Colonic mucosa (tissue), 4 donors: ENCODE measurements around the gene GABRP. TPM values are rescaled to one million over a fixed set of nuclear protein-coding genes. Genes with fewer than 3 reads are reported as not detected.

Experiments used
- DNase-seq: peaks from one replicate; pipeline ENCODE4 v3.0.0-alpha.2; 2020
- H3K27ac ChIP-seq: fragments of 200-600 bp; one replicate; pipeline ENCODE4 v1.8.0; 2021
- H3K27me3 ChIP-seq: fragments of 200-600 bp; one replicate; pipeline ENCODE4 v1.8.0; 2021
- H3K36me3 ChIP-seq: fragments of 200-600 bp; one replicate; pipeline ENCODE4 v1.8.0; 2021
- H3K4me1 ChIP-seq: fragments of 200-600 bp; one replicate; pipeline ENCODE4 v1.8.0; 2021; ENCODE audit warnings: mild to moderate bottlenecking
- H3K4me3 ChIP-seq: fragments of 200-600 bp; one replicate; pipeline ENCODE4 v1.8.0; 2021
- H3K9ac ChIP-seq, 2 donors: one replicate each; pipeline ENCODE4 v1.7.0; 2013; ENCODE audit warnings: control low read depth in 2 of 2, low read depth in 2 of 2, low read length in 2 of 2
- H3K9me3 ChIP-seq: fragments of 200-600 bp; one replicate; pipeline ENCODE4 v1.8.0; 2021
- CTCF ChIP-seq: fragments of 200-600 bp; IDR thresholded peaks from one replicate; pipeline ENCODE4 v1.8.0; 2022; ENCODE audit warnings: antibody characterized with exemption, mild to moderate bottlenecking
- intact Hi-C: fragments of 100-400 bp; cut with DNase I; formaldehyde crosslinking; loops from one replicate; pipeline ENCODE4 v1.14.1; 2022
- total RNA-seq, 2 donors: library from RNA; stranded (reverse); fragmentation: NEBNext Ultra II Directional in 1 of 2; extraction: Animal tissue kit (Norgen Biotek cat#: 25700) in 1 of 2; gene quantifications; one replicate each; pipeline ENCODE4 v1.2.1, GENCODE V29; 2021
- donor health status: healthy.
- donor health status: DM: no; HTN: no; CAD: no.
- donor health status: DM: no; HTN: no; CAD: no.

Gene GABRP
- total RNA-seq, 2 donors from 2014 or later, result not detected

- Histone ChIP-seq H3K36me3 (no peaks in the 10 kb centered on the region), H3K9me3 (no peaks in the 10 kb centered on the region), H3K9ac (no peak overlapping the region), H3K4me3 (no peak overlapping the region), H3K4me1 (no peaks in the 10 kb centered on the region), H3K27ac (no peak overlapping the region), H3K27me3 (no peaks in the 10 kb centered on the region)
- DNase-seq, result no peak
- no peak for TF ChIP-seq CTCF
- intact Hi-C loops, result no loop called here
Measured at GRCh38 chr5:170846846-170847245, 63.3 kb downstream of the GABRP start.

GRCh38 chr5:170848033-170848432, 64.5 kb downstream of the GABRP start:
- H3K9me3 ChIP-seq, result no peaks in the 10 kb centered on the region
- no peak for TF ChIP-seq CTCF
- H3K9ac ChIP-seq, result no peak overlapping the region
- no peaks in the 10 kb centered on the region for H3K4me1 ChIP-seq
- H3K27me3 ChIP-seq, result no peaks in the 10 kb centered on the region
- no peak overlapping the region for H3K27ac ChIP-seq
- no peaks in the 10 kb centered on the region for H3K36me3 ChIP-seq
- no peak for DNase-seq
- no peak overlapping the region for H3K4me3 ChIP-seq
- intact Hi-C loops, result no loop called here

- DNase-seq, result no peak
- Histone ChIP-seq H3K9me3 (no peaks in the 10 kb centered on the region), H3K4me1 (no peaks in the 10 kb centered on the region), H3K36me3 (no peaks in the 10 kb centered on the region), H3K4me3 (no peak overlapping the region), H3K9ac (no peak overlapping the region), H3K27me3 (no peaks in the 10 kb centered on the region), H3K27ac (no peak overlapping the region)
- TF ChIP-seq CTCF, result no peak
- intact Hi-C loops, result no loop called here
Measured at GRCh38 chr5:170849374-170849773, 65.8 kb downstream of the GABRP start.

GRCh38 chr5:170854566-170854965, 71.0 kb downstream of the GABRP start:
- no peak for TF ChIP-seq CTCF
- no peaks in the 10 kb centered on the region for H3K4me1 ChIP-seq
- H3K4me3 ChIP-seq, result no peak overlapping the region
- no peaks in the 10 kb centered on the region for H3K27me3 ChIP-seq
- no peak overlapping the region for H3K9ac ChIP-seq
- no peak for DNase-seq
- no peak overlapping the region for H3K27ac ChIP-seq
- H3K9me3 ChIP-seq, result no peaks in the 10 kb centered on the region
- intact Hi-C loops, result no loop called here
- H3K36me3 ChIP-seq, result no peaks in the 10 kb centered on the region

GRCh38 chr5:170857066-170857465, 73.5 kb downstream of the GABRP start:
- Histone ChIP-seq H3K27ac (no peak overlapping the region), H3K4me3 (no peak overlapping the region), H3K9ac (no peak overlapping the region), H3K4me1 (no peaks in the 10 kb centered on the region), H3K27me3 (no peaks in the 10 kb centered on the region), H3K9me3 (no peaks in the 10 kb centered on the region), H3K36me3 (no peaks in the 10 kb centered on the region)
- intact Hi-C loops, result no loop called here
- DNase-seq, result no peak
- no peak for TF ChIP-seq CTCF

GRCh38 chr5:170860415-170860814, 76.9 kb downstream of the GABRP start:
- Histone ChIP-seq H3K9ac (no peak overlapping the region), H3K4me1 (no peaks in the 10 kb centered on the region), H3K4me3 (no peak overlapping the region), H3K36me3 (no peaks in the 10 kb centered on the region), H3K9me3 (no peaks in the 10 kb centered on the region), H3K27ac (no peak overlapping the region), H3K27me3 (no peaks in the 10 kb centered on the region)
- intact Hi-C loops, result no loop called here
- DNase-seq, result no peak
- TF ChIP-seq CTCF, result no peak
